IMR-90 (cell line): ENCODE results near the gene PRR5L.

ENCODE experiments used
- BHLHE40 ChIP-seq: fragments of 150-350 bp; IDR thresholded peaks from 2 replicates; pipeline ENCODE4 v1.6.1; 2016; ENCODE audit warnings: mild to moderate bottlenecking, low read depth, low read length
- CEBPB ChIP-seq: IDR thresholded peaks from 2 replicates; pipeline ENCODE4 v1.6.1; 2012; ENCODE audit warnings: low read depth, low read length, improper control_type of control experiment
- ELK1 ChIP-seq: fragments of 150-350 bp; IDR thresholded peaks from 2 replicates; pipeline ENCODE4 v1.6.1; 2016; ENCODE audit warnings: low read depth, mild to moderate bottlenecking, low read length, moderate library complexity, borderline replicate concordance
- FOS ChIP-seq: fragments of 150-350 bp; IDR thresholded peaks from 2 replicates; pipeline ENCODE4 v1.6.1; 2016; ENCODE audit warnings: low read depth, low read length
- MAFK ChIP-seq: IDR thresholded peaks from 2 replicates; pipeline ENCODE4 v1.6.1; 2012; ENCODE audit warnings: low read depth, low read length, improper control_type of control experiment
- MAZ ChIP-seq: IDR thresholded peaks from 2 replicates; pipeline ENCODE4 v1.6.1; 2012; ENCODE audit warnings: low read depth, mild to moderate bottlenecking, low read length, improper control_type of control experiment, moderate library complexity, borderline replicate concordance
- MXI1 ChIP-seq: IDR thresholded peaks from 2 replicates; pipeline ENCODE4 v1.6.1; 2012; ENCODE audit warnings: low read depth, mild to moderate bottlenecking, low read length, moderate library complexity, borderline replicate concordance
- POLR2A ChIP-seq: IDR thresholded peaks from 2 replicates; pipeline ENCODE4 v1.6.1; 2012; ENCODE audit warnings: mild to moderate bottlenecking, low read depth, low read length
- RAD21 ChIP-seq: IDR thresholded peaks from 2 replicates; pipeline ENCODE4 v1.6.1; 2012; ENCODE audit warnings: low read length, improper control_type of control experiment
- RFX5 ChIP-seq: IDR thresholded peaks from 2 replicates; pipeline ENCODE4 v1.8.0; 2012; ENCODE audit warnings: low read depth, mild to moderate bottlenecking, low read length, moderate library complexity
- SMC3 ChIP-seq: fragments of 150-350 bp; IDR thresholded peaks from 2 replicates; pipeline ENCODE4 v1.6.1; 2016; ENCODE audit warnings: low read depth, mild to moderate bottlenecking, antibody characterized with exemption, low read length, moderate library complexity
- TF ChIP-seq, protein P1 (sequence below): conservative IDR thresholded peaks from 2 replicates; pipeline ENCODE4 v1.5.1; 2012; ENCODE audit warnings: mild to moderate bottlenecking, low read depth, low read length, improper control_type of control experiment
- TF ChIP-seq, protein P2 (sequence below): fragments of 150-350 bp; IDR thresholded peaks from 2 replicates; pipeline ENCODE4 v1.6.1; 2017; ENCODE audit warnings: mild to moderate bottlenecking, antibody characterized with exemption, low read length, low read depth

DNA sequence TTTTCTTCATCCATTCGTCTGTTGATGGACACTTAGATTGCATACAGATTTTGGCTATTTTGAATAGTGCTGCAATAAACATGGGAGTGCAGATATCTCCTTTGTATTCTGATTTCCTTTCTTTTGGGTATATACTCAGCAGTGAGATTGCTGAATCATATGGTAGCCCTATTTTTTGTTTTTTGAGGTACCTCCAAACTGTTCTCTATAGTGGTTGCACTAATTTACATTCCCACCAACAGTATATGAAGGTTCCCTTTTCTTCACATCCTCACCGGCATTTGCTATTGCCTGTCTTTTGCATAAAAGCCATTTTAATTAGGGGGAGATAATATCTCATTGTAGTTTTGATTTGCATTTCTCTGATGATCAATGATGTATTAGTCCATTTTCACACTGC is 96.1 kb downstream of the PRR5L start:
- no peak for TF ChIP-seq POLR2A
- TF ChIP-seq, protein P1, sequence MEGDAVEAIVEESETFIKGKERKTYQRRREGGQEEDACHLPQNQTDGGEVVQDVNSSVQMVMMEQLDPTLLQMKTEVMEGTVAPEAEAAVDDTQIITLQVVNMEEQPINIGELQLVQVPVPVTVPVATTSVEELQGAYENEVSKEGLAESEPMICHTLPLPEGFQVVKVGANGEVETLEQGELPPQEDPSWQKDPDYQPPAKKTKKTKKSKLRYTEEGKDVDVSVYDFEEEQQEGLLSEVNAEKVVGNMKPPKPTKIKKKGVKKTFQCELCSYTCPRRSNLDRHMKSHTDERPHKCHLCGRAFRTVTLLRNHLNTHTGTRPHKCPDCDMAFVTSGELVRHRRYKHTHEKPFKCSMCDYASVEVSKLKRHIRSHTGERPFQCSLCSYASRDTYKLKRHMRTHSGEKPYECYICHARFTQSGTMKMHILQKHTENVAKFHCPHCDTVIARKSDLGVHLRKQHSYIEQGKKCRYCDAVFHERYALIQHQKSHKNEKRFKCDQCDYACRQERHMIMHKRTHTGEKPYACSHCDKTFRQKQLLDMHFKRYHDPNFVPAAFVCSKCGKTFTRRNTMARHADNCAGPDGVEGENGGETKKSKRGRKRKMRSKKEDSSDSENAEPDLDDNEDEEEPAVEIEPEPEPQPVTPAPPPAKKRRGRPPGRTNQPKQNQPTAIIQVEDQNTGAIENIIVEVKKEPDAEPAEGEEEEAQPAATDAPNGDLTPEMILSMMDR: no peak
- TF ChIP-seq CEBPB: no peak
- TF ChIP-seq, protein P2, sequence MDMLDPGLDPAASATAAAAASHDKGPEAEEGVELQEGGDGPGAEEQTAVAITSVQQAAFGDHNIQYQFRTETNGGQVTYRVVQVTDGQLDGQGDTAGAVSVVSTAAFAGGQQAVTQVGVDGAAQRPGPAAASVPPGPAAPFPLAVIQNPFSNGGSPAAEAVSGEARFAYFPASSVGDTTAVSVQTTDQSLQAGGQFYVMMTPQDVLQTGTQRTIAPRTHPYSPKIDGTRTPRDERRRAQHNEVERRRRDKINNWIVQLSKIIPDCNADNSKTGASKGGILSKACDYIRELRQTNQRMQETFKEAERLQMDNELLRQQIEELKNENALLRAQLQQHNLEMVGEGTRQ: no peak
- TF ChIP-seq RFX5: no peak
- TF ChIP-seq ELK1: no peak
- no peak for TF ChIP-seq MAFK
- TF ChIP-seq RAD21: no peak
- no peak for TF ChIP-seq MAZ
- no peak for TF ChIP-seq SMC3
- no peak for TF ChIP-seq BHLHE40
- no peak for TF ChIP-seq MXI1
- TF ChIP-seq FOS: no peak
